Testis (tissue), 2 donors: ENCODE data around the gene CFAP90.

Experiments
- CTCF ChIP-seq, 3 experiments: fragments of 450-650 bp in 2 of 3; fragments of 200-600 bp in 1 of 3; sonication (generic) in 1 of 3; IDR thresholded peaks; one replicate each; pipeline ENCODE4 v1.5.1; 2016 to 2019; ENCODE audit warnings: antibody characterized with exemption in 3 of 3, mild to moderate bottlenecking in 2 of 3, moderate library complexity in 1 of 3
- POLR2A ChIP-seq: fragments of 450-650 bp; IDR thresholded peaks from one replicate; pipeline ENCODE4 v1.6.1; 2017; ENCODE audit warnings: antibody characterized with exemption, mild to moderate bottlenecking, moderate library complexity

DNA sequence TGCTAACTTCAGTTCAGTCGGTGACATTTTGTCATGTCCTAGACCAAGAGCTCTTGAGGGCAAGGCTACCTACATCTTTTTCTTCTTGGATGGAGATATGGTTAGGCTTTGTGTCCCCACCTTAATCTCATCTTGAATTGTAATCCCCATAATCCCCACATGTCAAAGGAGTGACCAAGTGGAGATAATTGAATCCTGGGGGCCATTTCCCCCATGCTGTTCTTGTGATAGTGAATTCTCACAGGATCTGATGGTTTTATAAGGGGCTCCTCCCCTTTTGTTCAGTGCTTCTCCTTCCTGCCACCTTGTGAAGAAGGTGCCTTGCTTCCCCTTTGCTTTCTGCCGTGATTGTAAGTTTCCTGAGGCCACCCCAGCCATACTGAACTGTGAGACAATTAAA lies 2.1 kb upstream of the CFAP90 start:
- TF ChIP-seq CTCF (IDR thresholded peaks at IDR 0.05) (no peak), POLR2A (no peak)
